GM19455 (cell line): ENCODE measurements around the gene FBXO38.

Experiments used
- ATAC-seq: cut with Tn5 transposase; IDR thresholded peaks from one replicate; pipeline ENCODE4 v1.9.1; 2021; ENCODE audit not compliant: unreplicated experiment

Gene FBXO38

GRCh38 chr5:148471379-148471778, 87.6 kb downstream of the FBXO38 start:
- no peak for ATAC-seq

GRCh38 chr5:148474025-148474511, 90.3 kb downstream of the FBXO38 start:
- no peak for ATAC-seq

GRCh38 chr5:148476302-148476701, 92.5 kb downstream of the FBXO38 start:
- no peak for ATAC-seq

- ATAC-seq: no peak
Measured at GRCh38 chr5:148477429-148477828, 93.7 kb downstream of the FBXO38 start.

- ATAC-seq: no peak
Measured at GRCh38 chr5:148482196-148482595, 98.4 kb downstream of the FBXO38 start.

GRCh38 chr5:148482697-148483462, 99.1 kb downstream of the FBXO38 start:
- peak; percentile 89 for ATAC-seq

GRCh38 chr5:148483750-148484149, 100.0 kb downstream of the FBXO38 start:
- ATAC-seq: no peak

GRCh38 chr5:148484651-148485050, 100.9 kb downstream of the FBXO38 start:
- no peak for ATAC-seq

GRCh38 chr5:148486456-148486855, 102.7 kb downstream of the FBXO38 start:
- no peak for ATAC-seq

GRCh38 chr5:148488757-148489156, 105.0 kb downstream of the FBXO38 start:
- ATAC-seq: no peak

GRCh38 chr5:148491015-148491792, 107.4 kb downstream of the FBXO38 start:
- no peak for ATAC-seq

GRCh38 chr5:148491793-148492184, 108.0 kb downstream of the FBXO38 start:
- no peak for ATAC-seq

GRCh38 chr5:148492351-148492750, 108.6 kb downstream of the FBXO38 start:
- no peak for ATAC-seq
